Measurements from ENCODE around the gene SH3BP1.
"Not testable (repeated sequence)": the region's sequence is repeated elsewhere in the genome, so short reads cannot be mapped to it uniquely, and the experiment has no call there.

The SH3BP1 gene, protein sequence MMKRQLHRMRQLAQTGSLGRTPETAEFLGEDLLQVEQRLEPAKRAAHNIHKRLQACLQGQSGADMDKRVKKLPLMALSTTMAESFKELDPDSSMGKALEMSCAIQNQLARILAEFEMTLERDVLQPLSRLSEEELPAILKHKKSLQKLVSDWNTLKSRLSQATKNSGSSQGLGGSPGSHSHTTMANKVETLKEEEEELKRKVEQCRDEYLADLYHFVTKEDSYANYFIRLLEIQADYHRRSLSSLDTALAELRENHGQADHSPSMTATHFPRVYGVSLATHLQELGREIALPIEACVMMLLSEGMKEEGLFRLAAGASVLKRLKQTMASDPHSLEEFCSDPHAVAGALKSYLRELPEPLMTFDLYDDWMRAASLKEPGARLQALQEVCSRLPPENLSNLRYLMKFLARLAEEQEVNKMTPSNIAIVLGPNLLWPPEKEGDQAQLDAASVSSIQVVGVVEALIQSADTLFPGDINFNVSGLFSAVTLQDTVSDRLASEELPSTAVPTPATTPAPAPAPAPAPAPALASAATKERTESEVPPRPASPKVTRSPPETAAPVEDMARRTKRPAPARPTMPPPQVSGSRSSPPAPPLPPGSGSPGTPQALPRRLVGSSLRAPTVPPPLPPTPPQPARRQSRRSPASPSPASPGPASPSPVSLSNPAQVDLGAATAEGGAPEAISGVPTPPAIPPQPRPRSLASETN

GRCh38 chr22:37639070-37639760 lies at the start of gene SH3BP1:
Gene SH3BP1, plus strand, starts transcription at chr22:37639669. Its CDS starts 119 bp downstream, at chr22:37639788.
- DNase-seq: peak in 1 of 2 donors; percentile 45

- not testable (repeated sequence) for DNase-seq
These were observed 48.4 kb upstream of the SH3BP1 start for GRCh38 chr22:37591081-37591480.

GRCh38 chr22:37591823-37592404 lies 47.6 kb upstream of the SH3BP1 start:
- no peak for DNase-seq

- DNase-seq: no peak
These were observed 45.2 kb upstream of the SH3BP1 start for GRCh38 chr22:37594237-37594636.

DNA sequence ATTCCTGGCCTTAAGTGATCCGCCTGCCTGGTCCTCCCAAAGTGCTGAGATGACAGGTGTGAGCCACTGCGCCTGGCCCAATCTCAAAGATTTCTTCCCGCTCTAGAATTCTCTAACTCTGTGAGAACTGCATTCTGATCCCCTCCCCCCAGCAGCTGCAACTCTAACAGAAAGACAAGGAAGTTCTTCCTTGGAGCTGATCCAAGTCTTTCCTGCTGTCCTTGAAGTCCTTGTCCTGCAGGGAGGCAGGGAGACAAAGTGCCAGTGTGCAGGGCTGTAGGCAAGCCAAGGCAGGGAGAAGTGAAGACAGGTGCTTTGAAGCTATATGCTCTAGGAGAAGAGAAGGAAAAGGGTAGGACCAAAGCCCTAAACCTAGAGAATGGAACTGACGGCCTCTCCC lies 40.3 kb upstream of the SH3BP1 start:
- no peak for DNase-seq

- no peak for DNase-seq
These were observed 38.3 kb upstream of the SH3BP1 start for GRCh38 chr22:37601203-37601539.

GRCh38 chr22:37601540-37602442 lies 37.7 kb upstream of the SH3BP1 start:
- peak; percentile 69 to 90 for DNase-seq

GRCh38 chr22:37602546-37603277 lies 36.8 kb upstream of the SH3BP1 start:
- not testable (repeated sequence) for DNase-seq

DNA sequence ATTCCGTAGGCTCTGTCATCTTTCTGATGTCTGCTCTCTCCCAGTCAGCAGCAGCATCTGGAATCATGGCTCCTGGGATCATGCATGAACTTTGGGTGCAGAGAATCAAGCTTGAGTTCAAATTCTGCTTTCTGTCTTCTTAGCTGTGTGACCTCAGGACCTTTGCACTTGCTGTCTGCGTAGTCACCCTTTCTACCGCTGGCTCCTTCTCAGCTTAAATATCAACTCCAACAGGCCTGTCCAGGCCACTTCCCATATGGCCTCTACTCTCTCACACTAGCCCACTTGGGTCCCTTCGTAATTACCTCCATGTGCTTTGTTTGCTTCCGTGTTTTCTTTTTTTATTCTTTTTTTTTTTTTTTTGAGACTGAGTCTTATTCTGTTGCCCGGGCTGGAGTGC lies 35.4 kb upstream of the SH3BP1 start:
- no peak for DNase-seq

GRCh38 chr22:37604875-37605274 lies 34.6 kb upstream of the SH3BP1 start:
- peak; percentile 51 to 75 for DNase-seq

GRCh38 chr22:37607010-37607934 lies 32.2 kb upstream of the SH3BP1 start:
- DNase-seq: peak; percentile 49 to 69

DNA sequence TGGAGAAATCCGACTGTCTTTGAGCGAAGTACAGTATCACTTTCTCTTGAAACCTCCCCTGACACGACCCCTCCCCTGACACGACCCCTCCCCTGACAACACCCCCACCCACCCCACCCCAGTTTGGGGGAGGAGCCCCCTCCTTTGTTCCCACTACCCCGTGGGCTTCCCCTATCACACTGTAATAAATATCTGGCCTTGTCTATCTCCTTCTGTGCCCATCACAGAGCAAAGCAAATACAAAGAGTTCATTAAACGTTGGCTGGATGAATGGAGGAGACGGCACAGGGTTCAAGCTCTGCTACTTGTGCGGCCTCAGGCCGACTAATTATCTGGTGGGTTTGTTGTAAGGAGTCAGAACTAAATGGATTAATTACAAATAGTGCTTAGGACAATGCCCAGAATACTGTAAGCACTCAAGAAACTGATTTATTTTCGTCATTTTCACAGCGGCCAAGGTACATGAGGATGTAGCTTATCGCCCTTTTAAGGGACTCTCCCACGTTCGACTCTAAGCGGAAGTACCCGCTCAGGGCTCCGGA lies 31.5 kb upstream of the SH3BP1 start:
- DNase-seq: no peak

DNA sequence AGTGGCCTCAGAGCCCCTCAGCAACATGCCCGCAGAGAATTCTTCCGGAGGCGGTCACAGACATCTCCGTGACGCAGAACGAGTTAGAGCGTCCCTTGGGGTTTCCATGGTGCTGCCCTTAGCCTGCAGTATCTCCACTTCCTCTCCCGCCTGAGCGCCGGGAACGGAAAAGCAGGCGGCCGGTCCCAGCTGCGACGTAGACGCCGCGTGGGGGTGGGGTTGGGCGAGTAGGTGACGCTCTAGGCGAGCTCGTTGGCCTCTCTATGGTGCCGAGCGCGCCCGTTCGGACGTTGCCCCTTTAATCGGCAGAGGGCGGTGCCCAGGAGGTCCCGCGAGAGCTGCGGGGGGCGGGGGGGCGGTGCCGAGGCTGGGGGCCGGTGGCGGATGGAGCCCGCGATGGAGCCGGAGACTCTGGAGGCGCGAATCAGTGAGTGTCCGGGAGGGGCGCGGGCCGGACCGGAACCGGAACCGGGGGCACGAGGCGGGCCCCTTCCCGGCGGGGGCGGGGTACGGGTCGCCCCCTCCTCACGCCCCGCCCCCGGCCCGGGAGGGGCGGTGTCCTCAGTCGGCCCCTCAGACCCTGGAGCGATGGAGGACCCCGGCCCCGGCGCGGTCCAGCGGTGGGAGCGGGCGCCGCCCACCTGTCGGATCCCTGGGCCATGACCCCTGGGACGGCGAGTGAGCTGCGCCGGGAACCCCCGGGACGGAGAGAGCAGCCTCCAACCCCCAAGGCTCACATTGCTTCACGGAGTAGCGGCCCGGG lies 30.8 kb upstream of the SH3BP1 start, which contains the start of gene GGA1:
Gene GGA1, plus strand, starts transcription at position 358 of the 763 bp plus-strand sequence. Its CDS starts 27 bp downstream, at position 385.
- peak; percentile 97 to 99 for DNase-seq

- DNase-seq: peak in 1 of 2 donors; percentile 29
These were observed 30.0 kb upstream of the SH3BP1 start for GRCh38 chr22:37609240-37610152.

DNA sequence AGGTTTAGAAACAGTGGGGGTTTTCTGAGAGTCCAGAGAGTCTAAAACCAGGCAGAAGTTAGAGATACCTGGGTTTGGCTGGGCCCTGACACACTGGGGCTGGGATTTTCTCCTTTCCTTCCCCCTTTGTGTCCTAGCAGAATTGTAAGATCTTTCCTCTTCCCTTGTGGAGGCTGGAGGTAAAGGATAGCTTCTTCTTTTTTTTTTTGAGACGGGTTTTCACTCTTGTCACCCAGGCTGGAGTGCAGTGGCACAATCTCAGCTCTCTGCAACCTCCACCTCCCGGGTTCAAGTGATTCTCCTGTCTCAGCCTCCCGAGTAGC lies 29.4 kb upstream of the SH3BP1 start:
- peak; percentile 37 to 43 for DNase-seq

GRCh38 chr22:37610480-37611129 lies 28.9 kb upstream of the SH3BP1 start:
- peak; percentile 86 to 96 for DNase-seq

GRCh38 chr22:37611207-37611606 lies 28.3 kb upstream of the SH3BP1 start:
- peak in 1 of 2 donors; percentile 50 for DNase-seq
